ENCODE data around the gene GPC1. TPM values are rescaled to one million over a fixed set of nuclear protein-coding genes. Genes with fewer than 3 reads are reported as not detected.

GPC1 gene
- total and polyA plus RNA-seq, 2 experiments from 2014 or later: 9.0 to 46.2 TPM

- Mint-ChIP-seq H3K36me3 (ENCODE audit: low read depth) (peaks cover 2% of the 10 kb centered on the region; the same call in 1 of the 3 replicates), H3K27me3 (ENCODE audit: insufficient read depth, low read depth, poor library complexity) (peaks cover 6% of the 10 kb centered on the region), H3K9me3 (peaks cover 27% of the 10 kb centered on the region), H3K4me1 (no peaks in the 10 kb centered on the region), H3K27ac (no peak overlapping the region), H3K4me3 (no peak overlapping the region)
- Histone ChIP-seq H2AFZ (no peak overlapping the region), H3K9me2 (ENCODE audit: insufficient read depth) (no peaks in the 10 kb centered on the region), H3K36me3 (ENCODE audit: insufficient read depth) (no peaks in the 10 kb centered on the region), H3K4me2 (no peak overlapping the region), H3K79me2 (replicated peaks; ENCODE audit: insufficient read depth) (no peaks in the 10 kb centered on the region), H3K4me1 (ENCODE audit: insufficient read depth) (no peaks in the 10 kb centered on the region), H3K27me3 (ENCODE audit: insufficient read depth) (no peaks in the 10 kb centered on the region), H3F3A (replicated peaks; ENCODE audit: low read depth) (no peaks in the 10 kb centered on the region), H3K27ac (ENCODE audit: low read depth) (no peak overlapping the region), H4K20me1 (replicated peaks; ENCODE audit: insufficient read depth) (no peaks in the 10 kb centered on the region), H3K4me3 (no peak overlapping the region)
- DNase-seq (ENCODE audit: low spot score) (no peak), ATAC-seq (no peak)
- TF ChIP-seq ZNF114 (CRISPR knock-in tag; IDR thresholded peaks at IDR 0.05) (no peak), POLR2AphosphoS5 (IDR thresholded peaks at IDR 0.05; ENCODE audit: low read depth) (no peak), EZH2 (IDR thresholded peaks at IDR 0.05; ENCODE audit: low read depth, unreplicated experiment) (no peak), NANOG (IDR thresholded peaks at IDR 0.05; ENCODE audit: borderline replicate concordance) (no peak), STAT1 (IDR thresholded peaks at IDR 0.05; ENCODE audit: unreplicated experiment) (no peak), ZNF331 (CRISPR knock-in tag; IDR thresholded peaks at IDR 0.05; ENCODE audit: low read depth) (no peak), CTCF (conservative IDR thresholded peaks at IDR 0.05; ENCODE audit: low read depth in 2 of 2) (no peak), EZH2phosphoT487 (IDR thresholded peaks at IDR 0.05; ENCODE audit: unreplicated experiment) (no peak), CREB1 (CRISPR knock-in tag; IDR thresholded peaks at IDR 0.05; ENCODE audit: low read depth) (no peak), REST (IDR thresholded peaks at IDR 0.05; ENCODE audit: unreplicated experiment) (no peak), JUNB (IDR thresholded peaks at IDR 0.05; ENCODE audit: unreplicated experiment) (no peak)
- TF ChIP-seq, protein P1, sequence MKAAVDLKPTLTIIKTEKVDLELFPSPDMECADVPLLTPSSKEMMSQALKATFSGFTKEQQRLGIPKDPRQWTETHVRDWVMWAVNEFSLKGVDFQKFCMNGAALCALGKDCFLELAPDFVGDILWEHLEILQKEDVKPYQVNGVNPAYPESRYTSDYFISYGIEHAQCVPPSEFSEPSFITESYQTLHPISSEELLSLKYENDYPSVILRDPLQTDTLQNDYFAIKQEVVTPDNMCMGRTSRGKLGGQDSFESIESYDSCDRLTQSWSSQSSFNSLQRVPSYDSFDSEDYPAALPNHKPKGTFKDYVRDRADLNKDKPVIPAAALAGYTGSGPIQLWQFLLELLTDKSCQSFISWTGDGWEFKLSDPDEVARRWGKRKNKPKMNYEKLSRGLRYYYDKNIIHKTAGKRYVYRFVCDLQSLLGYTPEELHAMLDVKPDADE (IDR thresholded peaks at IDR 0.05): no peak
- TF ChIP-seq, protein P2, sequence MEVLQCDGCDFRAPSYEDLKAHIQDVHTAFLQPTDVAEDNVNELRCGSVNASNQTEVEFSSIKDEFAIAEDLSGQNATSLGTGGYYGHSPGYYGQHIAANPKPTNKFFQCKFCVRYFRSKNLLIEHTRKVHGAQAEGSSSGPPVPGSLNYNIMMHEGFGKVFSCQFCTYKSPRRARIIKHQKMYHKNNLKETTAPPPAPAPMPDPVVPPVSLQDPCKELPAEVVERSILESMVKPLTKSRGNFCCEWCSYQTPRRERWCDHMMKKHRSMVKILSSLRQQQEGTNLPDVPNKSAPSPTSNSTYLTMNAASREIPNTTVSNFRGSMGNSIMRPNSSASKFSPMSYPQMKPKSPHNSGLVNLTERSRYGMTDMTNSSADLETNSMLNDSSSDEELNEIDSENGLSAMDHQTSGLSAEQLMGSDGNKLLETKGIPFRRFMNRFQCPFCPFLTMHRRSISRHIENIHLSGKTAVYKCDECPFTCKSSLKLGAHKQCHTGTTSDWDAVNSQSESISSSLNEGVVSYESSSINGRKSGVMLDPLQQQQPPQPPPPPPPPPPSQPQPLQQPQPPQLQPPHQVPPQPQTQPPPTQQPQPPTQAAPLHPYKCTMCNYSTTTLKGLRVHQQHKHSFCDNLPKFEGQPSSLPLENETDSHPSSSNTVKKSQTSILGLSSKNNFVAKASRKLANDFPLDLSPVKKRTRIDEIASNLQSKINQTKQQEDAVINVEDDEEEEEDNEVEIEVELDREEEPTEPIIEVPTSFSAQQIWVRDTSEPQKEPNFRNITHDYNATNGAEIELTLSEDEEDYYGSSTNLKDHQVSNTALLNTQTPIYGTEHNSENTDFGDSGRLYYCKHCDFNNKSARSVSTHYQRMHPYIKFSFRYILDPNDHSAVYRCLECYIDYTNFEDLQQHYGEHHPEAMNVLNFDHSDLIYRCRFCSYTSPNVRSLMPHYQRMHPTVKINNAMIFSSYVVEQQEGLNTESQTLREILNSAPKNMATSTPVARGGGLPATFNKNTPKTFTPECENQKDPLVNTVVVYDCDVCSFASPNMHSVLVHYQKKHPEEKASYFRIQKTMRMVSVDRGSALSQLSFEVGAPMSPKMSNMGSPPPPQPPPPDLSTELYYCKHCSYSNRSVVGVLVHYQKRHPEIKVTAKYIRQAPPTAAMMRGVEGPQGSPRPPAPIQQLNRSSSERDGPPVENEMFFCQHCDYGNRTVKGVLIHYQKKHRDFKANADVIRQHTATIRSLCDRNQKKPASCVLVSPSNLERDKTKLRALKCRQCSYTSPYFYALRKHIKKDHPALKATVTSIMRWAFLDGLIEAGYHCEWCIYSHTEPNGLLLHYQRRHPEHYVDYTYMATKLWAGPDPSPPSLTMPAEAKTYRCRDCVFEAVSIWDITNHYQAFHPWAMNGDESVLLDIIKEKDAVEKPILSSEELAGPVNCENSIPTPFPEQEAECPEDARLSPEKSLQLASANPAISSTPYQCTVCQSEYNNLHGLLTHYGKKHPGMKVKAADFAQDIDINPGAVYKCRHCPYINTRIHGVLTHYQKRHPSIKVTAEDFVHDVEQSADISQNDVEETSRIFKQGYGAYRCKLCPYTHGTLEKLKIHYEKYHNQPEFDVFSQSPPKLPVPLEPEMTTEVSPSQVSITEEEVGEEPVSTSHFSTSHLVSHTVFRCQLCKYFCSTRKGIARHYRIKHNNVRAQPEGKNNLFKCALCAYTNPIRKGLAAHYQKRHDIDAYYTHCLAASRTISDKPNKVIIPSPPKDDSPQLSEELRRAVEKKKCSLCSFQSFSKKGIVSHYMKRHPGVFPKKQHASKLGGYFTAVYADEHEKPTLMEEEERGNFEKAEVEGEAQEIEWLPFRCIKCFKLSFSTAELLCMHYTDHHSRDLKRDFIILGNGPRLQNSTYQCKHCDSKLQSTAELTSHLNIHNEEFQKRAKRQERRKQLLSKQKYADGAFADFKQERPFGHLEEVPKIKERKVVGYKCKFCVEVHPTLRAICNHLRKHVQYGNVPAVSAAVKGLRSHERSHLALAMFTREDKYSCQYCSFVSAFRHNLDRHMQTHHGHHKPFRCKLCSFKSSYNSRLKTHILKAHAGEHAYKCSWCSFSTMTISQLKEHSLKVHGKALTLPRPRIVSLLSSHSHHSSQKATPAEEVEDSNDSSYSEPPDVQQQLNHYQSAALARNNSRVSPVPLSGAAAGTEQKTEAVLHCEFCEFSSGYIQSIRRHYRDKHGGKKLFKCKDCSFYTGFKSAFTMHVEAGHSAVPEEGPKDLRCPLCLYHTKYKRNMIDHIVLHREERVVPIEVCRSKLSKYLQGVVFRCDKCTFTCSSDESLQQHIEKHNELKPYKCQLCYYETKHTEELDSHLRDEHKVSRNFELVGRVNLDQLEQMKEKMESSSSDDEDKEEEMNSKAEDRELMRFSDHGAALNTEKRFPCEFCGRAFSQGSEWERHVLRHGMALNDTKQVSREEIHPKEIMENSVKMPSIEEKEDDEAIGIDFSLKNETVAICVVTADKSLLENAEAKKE (CRISPR knock-in tag; IDR thresholded peaks at IDR 0.05): no peak
Measured at GRCh38 chr2:240427729-240428128, 7.7 kb upstream of the GPC1 start.
